ENCODE measurements around the gene GALNT2.

GALNT2 gene

GRCh38 chr1:230240446-230241086 is 173.5 kb downstream of the GALNT2 start:
- H3K27ac ChIP-seq (ENCODE audit: low read depth, low read length), result no peak overlapping the region
- no peak overlapping the region for H2AFZ ChIP-seq (ENCODE audit: low read depth, low read length, severe bottlenecking)
- no peak overlapping the region for H3K9ac ChIP-seq (ENCODE audit: low read length)
- H3K9me3 ChIP-seq (ENCODE audit: insufficient read depth, low read length), result no peaks in the 10 kb centered on the region
- H3F3A ChIP-seq (ENCODE audit: insufficient read depth), result no peaks in the 10 kb centered on the region
- no peaks in the 10 kb centered on the region for H3K9me2 ChIP-seq (replicated peaks; ENCODE audit: insufficient read depth, low read length)
- H3K36me3 ChIP-seq (ENCODE audit: low read length), result no peaks in the 10 kb centered on the region
- H3K79me2 ChIP-seq (ENCODE audit: insufficient read depth, low read length), result no peaks in the 10 kb centered on the region
- H3K4me2 ChIP-seq (ENCODE audit: low read depth, low read length, poor library complexity, severe bottlenecking), result no peak overlapping the region
- no peak for TF ChIP-seq CTCF (IDR thresholded peaks at IDR 0.05; ENCODE audit: insufficient read depth, low read length, poor library complexity, severe bottlenecking)
- no peak for TF ChIP-seq EZH2phosphoT487 (conservative IDR thresholded peaks at IDR 0.05; ENCODE audit: low read length)
- H4K20me1 ChIP-seq (ENCODE audit: low read depth, low read length), result no peaks in the 10 kb centered on the region
- H3K4me3 ChIP-seq (ENCODE audit: insufficient read depth, low read length, poor library complexity, severe bottlenecking), result no peak overlapping the region
- H3K27me3 ChIP-seq (ENCODE audit: low read length), result no peaks in the 10 kb centered on the region

- Histone ChIP-seq H3K9me2 (replicated peaks; ENCODE audit: insufficient read depth, low read length) (no peaks in the 10 kb centered on the region), H3K4me3 (ENCODE audit: insufficient read depth, low read length, poor library complexity, severe bottlenecking) (no peak overlapping the region), H3F3A (ENCODE audit: insufficient read depth) (no peaks in the 10 kb centered on the region), H3K27me3 (ENCODE audit: low read length) (no peaks in the 10 kb centered on the region), H3K4me2 (ENCODE audit: low read depth, low read length, poor library complexity, severe bottlenecking) (no peak overlapping the region), H2AFZ (ENCODE audit: low read depth, low read length, severe bottlenecking) (no peak overlapping the region), H3K36me3 (ENCODE audit: low read length) (no peaks in the 10 kb centered on the region), H3K9me3 (ENCODE audit: insufficient read depth, low read length) (no peaks in the 10 kb centered on the region), H3K27ac (ENCODE audit: low read depth, low read length) (no peak overlapping the region), H3K9ac (ENCODE audit: low read length) (no peak overlapping the region), H4K20me1 (ENCODE audit: low read depth, low read length) (no peaks in the 10 kb centered on the region), H3K79me2 (ENCODE audit: insufficient read depth, low read length) (no peaks in the 10 kb centered on the region)
- TF ChIP-seq CTCF (IDR thresholded peaks at IDR 0.05; ENCODE audit: insufficient read depth, low read length, poor library complexity, severe bottlenecking), result no peak
- TF ChIP-seq EZH2phosphoT487 (conservative IDR thresholded peaks at IDR 0.05; ENCODE audit: low read length), result no peak
Measured at GRCh38 chr1:230242326-230242725, 175.3 kb downstream of the GALNT2 start.

- Histone ChIP-seq H3F3A (ENCODE audit: insufficient read depth) (no peaks in the 10 kb centered on the region), H3K4me3 (ENCODE audit: insufficient read depth, low read length, poor library complexity, severe bottlenecking) (no peak overlapping the region), H4K20me1 (ENCODE audit: low read depth, low read length) (no peaks in the 10 kb centered on the region), H3K36me3 (ENCODE audit: low read length) (no peaks in the 10 kb centered on the region), H3K4me2 (ENCODE audit: low read depth, low read length, poor library complexity, severe bottlenecking) (no peak overlapping the region), H3K27ac (ENCODE audit: low read depth, low read length) (no peak overlapping the region), H3K79me2 (ENCODE audit: insufficient read depth, low read length) (no peaks in the 10 kb centered on the region), H3K9ac (ENCODE audit: low read length) (no peak overlapping the region), H3K27me3 (ENCODE audit: low read length) (no peaks in the 10 kb centered on the region), H3K9me2 (replicated peaks; ENCODE audit: insufficient read depth, low read length) (no peaks in the 10 kb centered on the region), H2AFZ (ENCODE audit: low read depth, low read length, severe bottlenecking) (no peak overlapping the region), H3K9me3 (ENCODE audit: insufficient read depth, low read length) (no peaks in the 10 kb centered on the region)
- no peak for TF ChIP-seq CTCF (IDR thresholded peaks at IDR 0.05; ENCODE audit: insufficient read depth, low read length, poor library complexity, severe bottlenecking)
- TF ChIP-seq EZH2phosphoT487 (conservative IDR thresholded peaks at IDR 0.05; ENCODE audit: low read length), result no peak
Measured at GRCh38 chr1:230243146-230243545, 176.1 kb downstream of the GALNT2 start.
